Muscle of leg (tissue), 11 donors: Measurements from ENCODE around the gene EPHB6. TPM values are rescaled to one million over a fixed set of nuclear protein-coding genes. Genes with fewer than 3 reads are reported as not detected.

Source experiments
- DNase-seq: peaks from one replicate; pipeline ENCODE4 v3.0.0; 2013
- H3K27ac ChIP-seq: one replicate; pipeline ENCODE4 v1.5.1; 2013; ENCODE audit warnings: mild to moderate bottlenecking, low read length, control low read depth
- H3K27me3 ChIP-seq: one replicate; pipeline ENCODE4 v1.6.1; 2013; ENCODE audit warnings: low read length; ENCODE audit not compliant: control insufficient read depth, insufficient read depth
- H3K36me3 ChIP-seq: one replicate; pipeline ENCODE4 v1.6.1; 2013; ENCODE audit warnings: low read length; ENCODE audit not compliant: control insufficient read depth, insufficient read depth
- H3K4me1 ChIP-seq: one replicate; pipeline ENCODE4 v1.6.1; 2013; ENCODE audit warnings: low read length; ENCODE audit not compliant: control insufficient read depth, insufficient read depth
- H3K4me3 ChIP-seq: one replicate; pipeline ENCODE4 v1.5.1; 2013; ENCODE audit warnings: low read length, control low read depth
- H3K9me3 ChIP-seq: replicated peaks from 2 replicates; pipeline ENCODE4 v1.6.1; 2013; ENCODE audit warnings: low read depth, low read length; ENCODE audit not compliant: control insufficient read depth
- WGBS: methylation state at CpG from one replicate; pipeline ENCODE4 v1.1.5; 2013; ENCODE audit warnings: missing lambda C conversion rate; ENCODE audit not compliant: insufficient coverage; 5-methylcytosine and 5-hydroxymethylcytosine counted together
- polyA plus RNA-seq, 8 donors: library from polyadenylated mRNA; unstranded; fragments of 120-200 nt; gene quantifications; one replicate each; pipeline versions ENCODE4 v1.2.1 to v1.2.3, GENCODE V29; 2013; ENCODE audit warnings: inconsistent platforms in 1 of 8, low replicate concordance in 1 of 8; ENCODE audit not compliant: insufficient read length in 8 of 8, insufficient read depth in 1 of 8
- total RNA-seq: library from RNA; stranded (reverse); fragments of 120-200 nt; gene quantifications from one replicate; pipeline ENCODE4 v1.2.4, GENCODE V29; 2013

Gene EPHB6
- total and polyA plus RNA-seq, 9 donors: 2.8 to 13.4 (median 5.6) TPM

DNA sequence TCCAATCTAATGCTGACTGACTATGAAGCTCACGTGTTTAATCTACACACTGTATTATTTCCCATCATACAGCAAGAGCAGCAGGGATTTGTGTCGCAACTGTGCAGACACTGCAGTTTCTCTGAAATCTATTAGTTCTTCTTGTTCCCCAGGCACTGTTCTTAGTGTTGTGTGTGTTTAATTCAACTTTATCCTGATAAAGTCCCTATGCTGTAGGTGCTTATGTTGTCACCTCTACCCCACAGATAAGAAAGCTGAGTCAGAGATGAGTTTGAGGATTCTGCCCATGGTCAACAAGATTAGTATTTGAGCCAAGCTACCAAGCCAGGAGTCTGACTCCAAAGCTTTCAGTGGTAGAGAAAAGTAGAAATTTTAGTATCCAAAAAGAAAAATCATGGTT lies 22.5 kb upstream of the EPHB6 start:
- no peaks in the 10 kb centered on the region for H3K27me3 ChIP-seq

DNA sequence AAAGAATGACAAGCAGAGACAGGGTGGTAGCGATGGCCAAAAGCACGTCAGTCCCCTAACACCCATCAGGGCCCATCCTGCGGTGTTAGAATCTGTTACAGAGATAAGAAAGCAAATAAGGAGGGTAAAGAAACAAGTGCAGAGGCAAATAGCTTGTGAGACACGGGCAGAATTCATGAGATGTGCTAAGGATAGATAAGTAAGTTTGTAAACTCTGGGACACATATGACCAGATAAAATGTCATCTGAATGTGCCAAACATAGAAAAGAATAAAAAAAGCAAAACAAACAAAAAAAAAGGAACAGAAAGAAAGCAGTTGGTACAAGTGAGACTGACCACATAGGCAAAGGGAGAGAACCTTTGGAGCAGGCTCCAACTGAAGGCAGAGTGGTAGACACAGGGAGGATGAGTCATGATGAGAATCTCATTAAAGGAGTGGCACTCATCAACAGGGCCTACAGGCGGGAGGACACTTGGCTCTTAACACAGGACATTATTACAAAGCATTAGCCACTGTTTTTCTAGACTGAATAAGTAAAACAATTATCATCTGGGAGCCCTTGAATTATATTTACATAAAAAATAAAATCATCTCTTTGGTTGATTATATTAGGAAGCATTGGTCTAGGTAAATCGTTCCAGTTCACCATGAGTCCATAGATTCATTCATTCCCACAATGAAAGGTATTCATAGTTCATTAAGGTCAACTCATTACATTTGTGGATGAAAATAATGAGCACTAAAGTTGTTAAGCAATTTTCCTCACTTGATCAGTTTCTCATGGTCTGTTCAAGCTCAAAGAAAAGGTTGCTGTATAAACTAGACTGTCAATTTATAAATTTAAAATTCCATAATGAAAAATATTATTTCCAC lies 21.5 kb upstream of the EPHB6 start:
- Histone ChIP-seq H3K27me3 (no peaks in the 10 kb centered on the region), H3K9me3 (no peaks in the 10 kb centered on the region), H3K4me3 (no peak overlapping the region), H3K36me3 (no peaks in the 10 kb centered on the region), H3K4me1 (no peaks in the 10 kb centered on the region), H3K27ac (no peak overlapping the region)
- DNase-seq: no peak
- WGBS: no CpG with 5 or more reads among the region's 6 CpGs

More for the DNA sequence above, 22.5 kb upstream of the EPHB6 start:
- WGBS: no CpG with 5 or more reads among the region's 2 CpGs
- H3K9me3 ChIP-seq: no peaks in the 10 kb centered on the region
- no peak overlapping the region for H3K4me3 ChIP-seq
- no peak for DNase-seq
- no peak overlapping the region for H3K27ac ChIP-seq
- H3K4me1 ChIP-seq: no peaks in the 10 kb centered on the region
- H3K36me3 ChIP-seq: no peaks in the 10 kb centered on the region

DNA sequence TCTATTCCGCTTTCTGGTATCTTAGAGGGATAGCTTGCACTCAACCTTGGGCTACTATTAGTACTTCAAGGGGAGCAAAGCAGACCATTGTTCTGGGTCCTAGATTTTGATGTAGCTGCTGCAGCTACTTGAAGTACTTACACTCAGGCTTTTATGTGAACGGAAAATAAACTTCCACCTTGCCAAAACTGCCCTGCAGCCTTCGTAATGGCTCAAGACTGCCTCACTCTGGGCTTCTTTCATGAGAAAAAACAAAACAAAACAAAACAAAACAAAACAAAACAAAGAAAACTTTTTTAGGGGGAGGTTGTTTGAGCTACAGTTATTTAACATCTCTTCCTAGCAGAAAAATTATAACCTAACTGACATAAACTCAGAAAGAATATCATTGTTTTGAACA lies 19.4 kb upstream of the EPHB6 start:
- H3K27ac ChIP-seq: no peak overlapping the region
- DNase-seq: no peak
- no peaks in the 10 kb centered on the region for H3K9me3 ChIP-seq
- WGBS: no CpG with 5 or more reads among the region's 3 CpGs
- no peaks in the 10 kb centered on the region for H3K36me3 ChIP-seq
- H3K4me1 ChIP-seq: no peaks in the 10 kb centered on the region
- no peak overlapping the region for H3K4me3 ChIP-seq
- H3K27me3 ChIP-seq: no peaks in the 10 kb centered on the region

DNA sequence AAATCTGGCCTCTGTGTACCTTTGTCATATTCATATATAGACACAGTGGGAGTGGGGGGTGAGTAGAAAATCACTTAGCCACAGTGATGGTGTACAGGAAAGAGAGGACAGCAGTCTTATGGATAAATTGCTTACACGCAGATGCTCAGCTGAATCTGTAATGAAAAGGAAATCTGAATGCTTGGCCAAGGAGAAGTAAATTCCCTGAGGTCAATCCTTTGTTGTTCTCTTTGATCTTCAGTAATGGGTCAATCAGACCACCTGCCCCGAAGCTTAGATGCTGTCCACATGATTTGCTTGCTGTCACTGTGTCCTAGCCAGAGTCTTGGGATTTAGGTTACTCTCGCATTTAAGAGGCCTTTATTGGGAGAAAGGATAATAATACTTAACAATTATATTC lies 18.4 kb upstream of the EPHB6 start:
- Histone ChIP-seq H3K27ac (no peak overlapping the region), H3K4me3 (no peak overlapping the region), H3K9me3 (no peaks in the 10 kb centered on the region), H3K36me3 (no peaks in the 10 kb centered on the region), H3K4me1 (no peaks in the 10 kb centered on the region), H3K27me3 (no peaks in the 10 kb centered on the region)
- DNase-seq: no peak
- 40% methylated on average over 1 of the region's 3 CpGs for WGBS

DNA sequence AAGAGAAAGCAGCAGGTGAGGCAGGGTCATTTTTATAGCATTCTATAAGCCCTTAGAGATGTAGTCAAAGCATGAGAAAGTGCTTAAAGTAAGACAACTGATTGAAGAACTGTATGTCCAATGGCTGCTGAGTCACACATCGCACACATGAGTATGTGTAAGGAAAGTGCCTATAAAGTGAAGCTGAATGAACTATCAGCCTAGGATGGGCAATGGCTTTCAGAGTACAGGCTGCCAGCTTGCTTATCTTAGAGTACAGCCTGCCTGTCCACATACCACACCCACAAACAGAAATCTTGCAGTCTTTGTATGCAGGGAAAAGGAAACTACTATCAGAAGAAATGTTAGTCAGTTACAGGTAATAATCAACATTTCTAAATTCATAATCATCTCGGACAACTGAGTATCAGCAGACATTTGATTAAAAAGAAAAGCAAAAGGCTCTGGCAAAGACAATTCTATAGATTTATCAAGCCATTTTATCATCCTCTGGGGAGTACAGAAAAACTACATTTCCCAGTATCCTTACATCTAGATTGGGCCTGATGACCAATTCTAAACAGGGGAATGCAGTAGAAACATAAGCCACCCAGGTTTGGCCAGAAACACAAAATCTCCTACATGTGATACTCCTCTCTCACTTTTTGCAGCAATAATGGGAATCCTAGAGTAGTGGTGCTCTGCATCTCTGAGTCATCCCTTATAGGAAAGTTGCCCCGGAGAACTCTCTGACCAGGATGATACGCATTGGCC lies 16.2 kb upstream of the EPHB6 start:
- no CpG with 5 or more reads among the region's 4 CpGs for WGBS
- Histone ChIP-seq H3K27ac (no peak overlapping the region), H3K4me3 (no peak overlapping the region), H3K36me3 (no peaks in the 10 kb centered on the region), H3K4me1 (no peaks in the 10 kb centered on the region), H3K27me3 (no peaks in the 10 kb centered on the region), H3K9me3 (no peaks in the 10 kb centered on the region)
- DNase-seq: no peak

DNA sequence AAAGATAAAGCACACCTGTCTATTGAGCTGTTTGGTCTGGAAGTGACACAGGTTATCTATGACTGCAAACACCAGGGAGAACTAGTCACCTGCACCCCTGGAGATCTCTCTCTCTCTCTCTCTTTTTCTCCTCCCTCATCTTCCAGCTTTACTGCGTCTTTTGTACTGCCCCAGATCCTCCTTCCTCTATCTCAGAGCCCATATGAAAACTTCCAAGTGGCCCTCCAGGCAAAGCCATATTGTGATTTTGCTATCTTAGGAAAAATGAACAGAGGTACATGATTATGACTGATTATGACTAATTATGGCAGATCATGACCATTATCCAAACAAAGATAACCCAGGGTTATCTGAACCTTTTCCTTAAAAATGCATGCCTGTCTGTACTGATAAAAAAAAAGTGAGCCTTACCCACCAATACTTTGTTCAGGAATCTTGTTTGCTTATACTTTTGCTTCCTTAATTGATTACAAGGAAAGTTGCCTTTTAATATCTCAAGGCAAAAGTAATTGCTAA lies 12.6 kb upstream of the EPHB6 start:
- H3K27ac ChIP-seq: no peak overlapping the region
- WGBS: no CpG with 5 or more reads among the region's 1 CpG
- no peaks in the 10 kb centered on the region for H3K36me3 ChIP-seq
- H3K4me3 ChIP-seq: no peak overlapping the region
- no peaks in the 10 kb centered on the region for H3K27me3 ChIP-seq
- no peaks in the 10 kb centered on the region for H3K4me1 ChIP-seq
- no peaks in the 10 kb centered on the region for H3K9me3 ChIP-seq
- no peak for DNase-seq

DNA sequence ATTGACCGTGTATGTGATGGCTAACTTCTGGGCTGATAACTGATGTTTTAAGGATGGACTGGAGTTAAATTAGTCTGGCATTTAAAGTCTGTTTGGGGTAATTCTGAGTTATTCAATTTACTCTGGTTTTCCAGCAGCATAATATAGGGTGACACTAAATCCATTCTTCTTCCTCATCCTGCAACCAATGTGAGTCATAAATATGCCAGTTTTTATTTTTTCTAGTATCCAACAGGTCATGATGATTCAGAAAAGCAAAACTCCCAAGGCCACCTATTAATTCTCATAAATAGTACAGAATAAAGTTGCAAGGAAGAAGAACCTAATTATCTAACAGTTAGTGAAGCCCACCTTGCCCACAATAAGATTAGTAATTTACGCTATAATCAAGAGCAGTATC lies 7.5 kb upstream of the EPHB6 start:
- DNase-seq: no peak
- H3K36me3 ChIP-seq: no peaks in the 10 kb centered on the region
- H3K27ac ChIP-seq: no peak overlapping the region
- no peak overlapping the region for H3K4me3 ChIP-seq
- H3K4me1 ChIP-seq: no peaks in the 10 kb centered on the region
- peaks cover 4% of the 10 kb centered on the region for H3K27me3 ChIP-seq
- H3K9me3 ChIP-seq: no peaks in the 10 kb centered on the region
- WGBS: no CpG with 5 or more reads among the region's 2 CpGs

DNA sequence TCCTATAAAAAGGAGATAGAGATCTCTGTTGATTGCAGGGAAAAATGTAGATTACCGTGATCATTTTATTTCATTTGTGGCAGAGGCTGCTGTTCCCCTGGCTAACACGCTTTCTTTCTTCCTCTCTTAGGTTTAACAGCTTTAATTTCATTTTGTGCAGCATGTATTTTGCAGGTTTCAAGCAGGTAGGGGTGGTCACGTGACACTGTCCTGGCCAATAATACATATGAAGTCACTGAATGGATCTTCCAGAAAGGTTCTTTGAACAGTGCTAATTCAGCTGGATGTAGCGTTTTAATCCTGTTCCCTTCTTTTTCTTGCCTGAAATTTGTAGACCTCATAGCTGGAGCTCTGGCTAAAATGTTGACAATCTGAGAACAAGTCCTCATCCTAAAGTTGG lies 3.6 kb upstream of the EPHB6 start:
- Histone ChIP-seq H3K36me3 (no peaks in the 10 kb centered on the region), H3K27ac (no peak overlapping the region), H3K4me3 (no peak overlapping the region), H3K4me1 (peaks cover 15% of the 10 kb centered on the region), H3K27me3 (peaks cover 14% of the 10 kb centered on the region), H3K9me3 (no peaks in the 10 kb centered on the region)
- whole genome bisulfite sequencing: 80% methylated on average over 1 of the region's 4 CpGs
- DNase-seq: no peak

DNA sequence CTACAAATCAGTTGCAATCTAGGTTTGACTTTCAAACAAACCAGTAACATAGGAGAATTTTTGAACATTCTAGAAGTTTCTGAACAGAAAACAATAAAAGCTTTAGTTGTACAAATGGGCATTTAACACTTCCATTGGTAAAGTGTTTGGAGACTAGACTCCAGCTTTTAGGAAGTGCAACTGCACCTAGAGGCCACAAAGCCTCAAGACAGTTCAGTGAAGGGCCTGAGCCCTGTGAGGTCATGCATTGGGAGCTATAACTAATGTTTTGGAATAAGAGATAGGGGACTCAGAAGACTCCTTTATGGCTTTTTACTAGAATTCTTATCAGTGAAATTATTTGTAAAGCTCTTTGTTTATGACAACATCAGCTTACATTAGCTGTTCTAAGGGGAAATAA lies 3.0 kb upstream of the EPHB6 start:
- no peak for DNase-seq
- Histone ChIP-seq H3K4me1 (peaks cover 15% of the 10 kb centered on the region), H3K9me3 (no peaks in the 10 kb centered on the region), H3K27me3 (peaks cover 14% of the 10 kb centered on the region), H3K4me3 (no peak overlapping the region), H3K27ac (no peak overlapping the region), H3K36me3 (no peaks in the 10 kb centered on the region)

DNA sequence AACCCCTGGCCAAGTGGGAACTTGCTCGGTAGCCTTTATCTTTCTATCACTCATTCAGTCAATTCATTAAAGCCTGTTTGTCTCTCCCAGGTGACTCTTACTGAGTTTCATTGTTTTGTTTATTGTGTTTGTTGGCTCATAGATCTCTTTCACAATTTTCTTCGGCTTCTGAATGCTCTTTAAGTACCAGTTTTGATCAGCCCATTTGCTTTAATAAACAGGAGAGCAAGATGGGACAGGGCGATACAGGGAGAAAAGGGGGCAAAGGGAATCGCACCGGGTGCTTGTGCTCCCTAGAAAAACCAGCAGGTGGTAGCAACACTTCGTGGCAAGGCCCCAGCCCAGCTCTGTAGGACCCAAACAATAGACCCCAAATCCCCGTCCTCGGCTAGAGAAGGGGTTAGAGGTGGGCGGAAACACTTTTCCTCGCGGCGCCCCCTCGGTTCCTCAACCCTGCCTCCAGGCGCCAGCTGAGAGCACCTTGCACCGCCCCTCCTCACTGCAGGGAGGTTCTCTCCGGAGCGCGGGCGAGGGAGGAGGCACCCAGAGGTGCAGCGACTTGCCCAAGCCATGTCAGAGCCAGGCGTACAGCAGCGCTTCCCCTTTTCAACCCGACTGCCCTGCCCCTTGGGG lies 1.0 kb upstream of the EPHB6 start:
- peak overlapping the region; percentile 82 for H3K27ac ChIP-seq
- peak overlapping the region; percentile 86 for H3K4me3 ChIP-seq
- H3K9me3 ChIP-seq: no peaks in the 10 kb centered on the region
- H3K27me3 ChIP-seq: peaks cover 16% of the 10 kb centered on the region
- no peaks in the 10 kb centered on the region for H3K36me3 ChIP-seq
- peaks cover 15% of the 10 kb centered on the region for H3K4me1 ChIP-seq
- 0% methylated on average over 8 of the region's 23 CpGs for WGBS
- DNase-seq: peak; percentile 78
